Brain microvascular endothelial cell (primary cell): Measurements from ENCODE around the gene CAPN7.

Experiments used
- DNase-seq: peaks from one replicate; pipeline ENCODE4 v3.0.0-alpha.2; 2020
- H3K27ac ChIP-seq: fragments of 250-450 bp; sonication (Bioruptor Pico); 2 replicates; pipeline ENCODE4 v1.5.1; 2020; ENCODE audit warnings: mild to moderate bottlenecking, moderate library complexity
- H3K27me3 ChIP-seq: fragments of 250-450 bp; sonication (Bioruptor Pico); replicated peaks from 2 replicates; pipeline ENCODE4 v1.5.1; 2020; ENCODE audit warnings: mild to moderate bottlenecking
- H3K36me3 ChIP-seq: fragments of 250-450 bp; sonication (Bioruptor Pico); replicated peaks from 2 replicates; pipeline ENCODE4 v1.5.1; 2020; ENCODE audit warnings: mild to moderate bottlenecking
- H3K4me3 ChIP-seq: 2 replicates; pipeline ENCODE4 v1.5.1; 2011; ENCODE audit warnings: low read depth, mild to moderate bottlenecking, control low read depth, low read length, moderate library complexity
- in situ Hi-C: cut with HindIII; loops from 2 replicates; pipeline ENCODE4 v1.10.0; 2017; ENCODE audit warnings: low sequenced_read_pairs, low pct_ligation_motif_present
- TF ChIP-seq, protein P1 (sequence below): IDR thresholded peaks from 2 replicates; pipeline ENCODE4 v1.5.1; 2011; ENCODE audit warnings: low read depth, mild to moderate bottlenecking, moderate library complexity, low read length, control low read depth, inconsistent platforms; ENCODE audit errors: missing control alignments

CAPN7 gene

DNA sequence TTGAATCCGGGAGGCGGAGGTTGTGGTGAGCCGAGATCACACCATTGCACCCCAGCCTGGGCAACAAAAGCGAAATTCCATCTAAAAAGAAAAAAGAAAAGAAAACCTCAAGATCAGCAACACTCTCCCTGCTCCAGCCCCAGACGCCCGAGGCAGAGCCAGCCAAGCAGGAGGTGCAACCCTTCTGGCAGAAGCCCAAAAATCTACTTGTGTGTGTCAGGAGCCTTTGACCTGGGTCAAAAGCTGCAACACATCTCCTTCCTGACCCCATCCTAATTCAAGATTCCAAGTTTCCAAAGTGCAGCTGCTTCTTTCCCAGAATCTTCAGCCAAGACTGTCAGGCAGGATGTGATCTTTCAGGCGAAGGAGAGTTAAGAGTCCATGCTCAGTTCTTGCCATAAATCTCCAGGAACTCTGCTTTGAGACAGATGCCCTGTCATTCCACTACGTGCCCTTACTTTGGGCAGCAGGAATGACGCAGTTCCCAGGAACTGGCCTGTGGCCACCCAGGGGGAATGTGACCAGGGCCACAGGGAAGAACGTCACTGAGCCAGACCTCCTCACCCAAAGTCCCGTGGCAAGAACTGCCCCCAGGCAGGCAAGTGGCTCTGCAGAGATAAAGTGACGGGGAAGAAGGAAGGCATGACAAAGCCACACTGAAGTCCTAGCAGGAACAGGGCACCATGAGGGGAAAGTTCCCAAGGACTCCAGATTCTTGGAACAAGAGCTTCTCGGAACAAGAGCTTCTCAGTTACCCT is 86.9 kb downstream of the CAPN7 start:
- DNase-seq: no peak
- H3K27ac ChIP-seq: no peak overlapping the region
- no peak overlapping the region for H3K4me3 ChIP-seq

DNA sequence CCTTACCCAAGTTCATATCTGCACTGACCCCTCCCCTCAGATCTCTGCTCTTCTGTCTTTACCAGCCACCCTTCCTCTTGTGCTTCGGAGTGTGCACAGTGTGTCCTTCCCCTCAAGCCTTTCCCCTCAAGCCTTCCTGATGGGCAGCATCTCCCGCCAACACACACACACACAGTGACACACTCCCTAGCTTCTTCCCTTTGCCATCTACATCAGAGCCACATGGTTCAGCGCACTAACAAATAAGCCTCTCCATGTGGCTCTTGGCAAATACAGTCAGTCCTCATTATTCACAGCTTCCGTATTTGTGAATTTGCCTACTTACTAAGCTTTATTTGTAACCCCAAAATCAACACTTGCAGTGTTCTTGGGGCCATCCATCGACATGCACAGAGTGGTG is 88.9 kb downstream of the CAPN7 start:
- no peak overlapping the region for H3K4me3 ChIP-seq
- H3K27me3 ChIP-seq: no peaks in the 10 kb centered on the region
- no peak for DNase-seq
- no peaks in the 10 kb centered on the region for H3K36me3 ChIP-seq
- no peak overlapping the region for H3K27ac ChIP-seq
- TF ChIP-seq, protein P1, sequence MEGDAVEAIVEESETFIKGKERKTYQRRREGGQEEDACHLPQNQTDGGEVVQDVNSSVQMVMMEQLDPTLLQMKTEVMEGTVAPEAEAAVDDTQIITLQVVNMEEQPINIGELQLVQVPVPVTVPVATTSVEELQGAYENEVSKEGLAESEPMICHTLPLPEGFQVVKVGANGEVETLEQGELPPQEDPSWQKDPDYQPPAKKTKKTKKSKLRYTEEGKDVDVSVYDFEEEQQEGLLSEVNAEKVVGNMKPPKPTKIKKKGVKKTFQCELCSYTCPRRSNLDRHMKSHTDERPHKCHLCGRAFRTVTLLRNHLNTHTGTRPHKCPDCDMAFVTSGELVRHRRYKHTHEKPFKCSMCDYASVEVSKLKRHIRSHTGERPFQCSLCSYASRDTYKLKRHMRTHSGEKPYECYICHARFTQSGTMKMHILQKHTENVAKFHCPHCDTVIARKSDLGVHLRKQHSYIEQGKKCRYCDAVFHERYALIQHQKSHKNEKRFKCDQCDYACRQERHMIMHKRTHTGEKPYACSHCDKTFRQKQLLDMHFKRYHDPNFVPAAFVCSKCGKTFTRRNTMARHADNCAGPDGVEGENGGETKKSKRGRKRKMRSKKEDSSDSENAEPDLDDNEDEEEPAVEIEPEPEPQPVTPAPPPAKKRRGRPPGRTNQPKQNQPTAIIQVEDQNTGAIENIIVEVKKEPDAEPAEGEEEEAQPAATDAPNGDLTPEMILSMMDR: no peak
- in situ Hi-C loops: no loop called here

More for the DNA sequence above, 86.9 kb downstream of the CAPN7 start:
- Histone ChIP-seq H3K27me3 (no peaks in the 10 kb centered on the region), H3K36me3 (no peaks in the 10 kb centered on the region)
- in situ Hi-C loops: no loop called here
- TF ChIP-seq, protein P1: no peak

DNA sequence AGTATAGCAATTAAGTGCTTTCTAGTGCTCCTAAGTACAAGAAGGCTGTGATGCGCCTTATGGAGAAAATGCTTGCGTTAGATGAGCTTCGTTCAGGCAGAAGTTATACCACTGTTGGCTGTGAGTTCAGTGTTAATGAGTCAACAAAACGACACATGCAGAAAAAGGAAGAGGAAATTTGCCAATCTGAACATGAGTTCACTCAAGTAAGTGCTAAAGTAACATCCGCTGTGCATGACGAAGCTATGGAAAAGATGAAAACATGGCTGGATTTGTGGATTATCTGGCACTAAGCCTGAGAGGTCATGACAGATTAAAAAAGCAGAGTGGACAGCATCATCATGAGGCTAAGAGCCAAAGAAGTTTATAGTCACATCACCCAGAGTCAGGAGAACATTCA is 89.5 kb downstream of the CAPN7 start:
- Histone ChIP-seq H3K4me3 (no peak overlapping the region), H3K36me3 (no peaks in the 10 kb centered on the region), H3K27ac (no peak overlapping the region), H3K27me3 (no peaks in the 10 kb centered on the region)
- no peak for DNase-seq
- in situ Hi-C loops: no loop called here
- TF ChIP-seq, protein P1: no peak

DNA sequence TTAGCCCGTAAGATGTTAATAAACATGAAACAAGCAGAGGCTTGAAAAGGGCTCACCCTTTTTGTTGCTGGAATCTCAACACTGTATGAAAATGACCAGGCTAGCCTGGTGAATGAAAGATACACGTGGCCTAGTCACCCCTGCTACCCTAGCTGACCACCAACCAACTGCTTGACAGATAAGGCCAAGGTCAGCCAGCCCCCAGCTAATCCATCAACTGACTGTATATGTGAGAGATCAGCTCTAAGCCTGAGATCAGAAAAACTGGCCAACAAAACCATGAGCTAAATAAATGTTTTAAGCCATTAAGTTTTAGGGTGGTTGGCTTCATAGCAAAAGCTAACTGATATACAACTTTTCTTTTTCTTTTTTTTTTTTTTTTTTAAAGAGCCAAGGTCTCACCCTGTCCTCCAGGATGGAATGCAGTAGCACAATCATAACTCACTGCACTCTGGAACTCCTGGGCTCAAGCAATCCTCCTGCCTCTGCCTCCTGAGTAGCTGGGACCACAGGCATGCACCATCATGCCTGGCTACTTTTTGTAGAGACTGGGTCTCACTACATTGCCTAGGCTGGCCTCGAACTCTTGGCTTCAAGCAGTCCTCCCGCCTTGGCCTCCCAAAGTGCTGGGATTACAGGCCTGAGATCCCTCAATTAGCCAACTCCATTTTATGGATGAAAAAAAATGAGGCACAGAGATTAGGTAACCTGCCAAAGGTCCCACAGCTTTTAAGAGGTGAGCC is 91.7 kb downstream of the CAPN7 start:
- no peak overlapping the region for H3K4me3 ChIP-seq
- no peaks in the 10 kb centered on the region for H3K27me3 ChIP-seq
- no peak for DNase-seq
- TF ChIP-seq, protein P1: no peak
- H3K27ac ChIP-seq: no peak overlapping the region
- in situ Hi-C loops: no loop called here
- no peaks in the 10 kb centered on the region for H3K36me3 ChIP-seq

DNA sequence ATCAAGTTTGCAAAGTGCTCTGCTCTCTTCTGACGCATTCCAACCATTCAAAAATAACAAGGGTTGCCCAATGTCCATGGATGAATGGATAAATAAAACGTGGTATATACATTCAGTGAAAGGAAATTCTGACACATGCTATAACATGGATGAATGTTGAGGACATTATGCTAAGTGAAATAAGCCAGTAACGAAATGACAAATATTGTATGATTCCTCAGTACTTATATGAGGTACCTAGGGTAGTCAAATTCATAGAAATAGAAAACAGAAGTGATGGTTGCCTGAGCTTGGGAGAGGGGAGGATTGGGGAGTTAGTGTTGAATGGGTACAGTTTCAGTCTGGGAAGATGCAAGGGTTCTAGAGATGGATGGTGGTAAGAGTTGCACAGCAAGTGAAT is 92.5 kb downstream of the CAPN7 start:
- no peak overlapping the region for H3K4me3 ChIP-seq
- no peaks in the 10 kb centered on the region for H3K36me3 ChIP-seq
- in situ Hi-C loops: no loop called here
- no peak for DNase-seq
- TF ChIP-seq, protein P1: no peak
- H3K27me3 ChIP-seq: no peaks in the 10 kb centered on the region
- no peak overlapping the region for H3K27ac ChIP-seq
